A172 (cell line): ENCODE results near the gene MYRIP. TPM values are rescaled to one million over a fixed set of nuclear protein-coding genes. Genes with fewer than 3 reads are reported as not detected.

Experiments
- DNase-seq: peaks from one replicate; pipeline ENCODE4 v3.0.0-alpha.2; 2015; ENCODE audit warnings: low spot score
- total RNA-seq: library from RNA; depleted of rRNA; stranded (reverse); fragments of >200 nt; shearing (Covaris generic); gene quantifications from 2 replicates; pipeline ENCODE4 v1.2.3, GENCODE V29; 2014

Gene MYRIP
- total RNA-seq, 1 experiment from 2014 or later = not detected

- DNase-seq = no peak
Observed at GRCh38 chr3:39905788-39906187, 96.4 kb downstream of the MYRIP start.

GRCh38 chr3:39907981-39908380 lies 98.6 kb downstream of the MYRIP start:
- DNase-seq = no peak

- no peak for DNase-seq
Observed at GRCh38 chr3:39910135-39910534, 100.7 kb downstream of the MYRIP start.

- DNase-seq = peak; percentile 2
Observed at GRCh38 chr3:39910826-39911464, 101.5 kb downstream of the MYRIP start.

- DNase-seq = no peak
Observed at GRCh38 chr3:39911465-39912309, 102.3 kb downstream of the MYRIP start.

- DNase-seq = no peak
Observed at GRCh38 chr3:39915027-39915426, 105.6 kb downstream of the MYRIP start.

- no peak for DNase-seq
Observed at GRCh38 chr3:39917065-39917773, 107.8 kb downstream of the MYRIP start.

- no peak for DNase-seq
Observed at GRCh38 chr3:39919281-39919680, 109.9 kb downstream of the MYRIP start.

GRCh38 chr3:39920271-39920670 lies 110.9 kb downstream of the MYRIP start:
- DNase-seq = no peak

- no peak for DNase-seq
Observed at GRCh38 chr3:39927479-39927878, 118.1 kb downstream of the MYRIP start.

GRCh38 chr3:39933986-39934693 lies 124.7 kb downstream of the MYRIP start:
- DNase-seq = no peak

- no peak for DNase-seq
Observed at GRCh38 chr3:39934696-39935095, 125.3 kb downstream of the MYRIP start.

GRCh38 chr3:39935261-39935660 lies 125.9 kb downstream of the MYRIP start:
- no peak for DNase-seq

GRCh38 chr3:39936848-39937247 lies 127.4 kb downstream of the MYRIP start:
- DNase-seq = no peak

GRCh38 chr3:39937315-39937714 lies 127.9 kb downstream of the MYRIP start:
- DNase-seq = no peak

- no peak for DNase-seq
Observed at GRCh38 chr3:39937874-39938273, 128.5 kb downstream of the MYRIP start.

GRCh38 chr3:39941931-39942330 lies 132.5 kb downstream of the MYRIP start:
- no peak for DNase-seq

GRCh38 chr3:39960515-39961191 lies 151.2 kb downstream of the MYRIP start:
- no peak for DNase-seq

GRCh38 chr3:39961230-39961629 lies 151.8 kb downstream of the MYRIP start:
- DNase-seq = no peak

GRCh38 chr3:39962581-39962980 lies 153.2 kb downstream of the MYRIP start:
- no peak for DNase-seq

GRCh38 chr3:39965461-39965860 lies 156.1 kb downstream of the MYRIP start:
- DNase-seq = no peak
